Anterior cingulate cortex (tissue), 58 donors: Measurements from ENCODE around the gene ACADL.
A peak's percentile ranks its signal among the peaks of the same experiment; 100 is the strongest.

Experiments used
- DNase-seq, 58 donors: peaks; one replicate each; lab custom pipeline; 2025; lab: John Stamatoyannopoulos, UW

Gene ACADL

DNA sequence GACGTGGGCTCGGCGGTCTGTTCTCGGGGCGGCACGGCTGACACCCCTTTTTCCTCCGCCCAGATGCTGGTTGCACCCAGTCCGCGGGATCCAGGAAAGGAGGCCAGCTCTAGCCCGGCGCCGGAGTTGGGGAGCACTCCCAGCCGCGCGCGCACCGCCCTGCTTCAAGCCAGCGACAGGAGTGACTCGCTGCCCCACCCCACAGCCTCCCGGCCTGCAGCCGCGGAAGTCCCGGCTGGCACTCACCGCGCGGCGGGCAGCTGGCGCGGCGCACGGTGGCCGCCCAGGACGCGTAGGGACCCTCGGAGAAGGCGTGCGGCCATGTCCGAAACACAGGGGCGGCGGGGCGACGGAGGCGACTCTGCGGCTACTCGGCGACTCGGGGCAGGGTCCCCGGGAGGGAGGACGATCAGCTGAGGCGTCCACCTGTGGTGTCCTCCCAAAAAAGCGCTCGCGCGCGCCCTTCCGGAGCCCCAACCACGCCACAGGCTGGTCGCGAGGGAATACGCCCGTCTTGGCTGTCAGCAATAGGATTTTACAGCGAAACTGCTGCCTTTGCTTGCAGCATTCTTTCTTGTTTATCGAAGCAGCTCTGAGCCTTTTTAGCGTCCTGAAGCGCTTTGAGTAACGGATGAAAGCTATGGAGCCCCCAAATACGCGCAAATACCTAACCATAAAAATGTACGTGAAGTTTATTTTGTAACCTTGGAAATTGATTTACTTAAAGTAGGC is at the start of gene ACADL:
TSS of gene ACADL (minus strand) at position 507 of the 732 bp plus-strand sequence. CDS start at position 323, 184 bp downstream.
- DNase-seq, result peak in 23 of 58 donors; percentile 1 to 43 (median 11)

DNA sequence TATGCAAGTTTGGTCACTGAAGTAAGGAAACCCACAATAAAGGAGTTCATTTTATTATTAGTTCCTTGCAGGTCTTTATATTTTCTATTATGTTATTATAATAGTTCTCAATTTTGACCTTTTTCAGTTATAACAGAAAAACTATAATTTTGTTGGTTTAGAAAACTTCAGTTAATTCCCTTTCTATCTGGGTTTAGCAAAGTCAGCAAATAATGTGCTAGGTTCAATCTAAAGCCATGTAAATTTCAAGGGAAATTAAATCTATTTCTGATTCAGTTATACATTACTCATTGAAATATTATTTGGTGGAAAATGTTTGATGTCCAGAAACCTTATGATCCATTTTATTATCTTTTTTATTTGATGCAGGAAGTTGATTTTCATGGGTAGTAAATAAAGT is 46.1 kb upstream of the ACADL start:
- DNase-seq, result no peak

- no peak for DNase-seq
Observed at GRCh38 chr2:210269148-210269547, 43.9 kb upstream of the ACADL start.

DNA sequence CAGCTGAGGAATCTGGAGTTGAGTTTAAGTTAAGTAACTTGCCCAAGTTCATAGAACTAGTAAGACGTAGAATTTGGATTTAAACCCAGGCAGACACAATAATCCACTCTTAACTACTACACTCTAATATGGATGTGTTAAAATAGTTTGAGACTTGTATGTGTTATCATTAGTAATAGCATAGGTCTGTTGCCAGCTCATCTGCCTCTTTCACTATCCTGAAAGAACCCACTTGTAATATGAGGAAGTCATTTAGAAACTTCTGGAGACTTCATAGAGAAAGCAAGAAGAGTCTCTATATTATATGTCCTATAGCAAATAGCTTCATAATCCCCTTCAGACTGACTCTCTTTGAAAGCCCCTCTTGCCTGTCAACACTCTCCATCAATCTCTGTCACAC is 43.0 kb upstream of the ACADL start:
- no peak for DNase-seq

GRCh38 chr2:210267698-210268097 is 42.5 kb upstream of the ACADL start:
- no peak for DNase-seq

GRCh38 chr2:210264282-210264681 is 39.0 kb upstream of the ACADL start:
- no peak for DNase-seq

DNA sequence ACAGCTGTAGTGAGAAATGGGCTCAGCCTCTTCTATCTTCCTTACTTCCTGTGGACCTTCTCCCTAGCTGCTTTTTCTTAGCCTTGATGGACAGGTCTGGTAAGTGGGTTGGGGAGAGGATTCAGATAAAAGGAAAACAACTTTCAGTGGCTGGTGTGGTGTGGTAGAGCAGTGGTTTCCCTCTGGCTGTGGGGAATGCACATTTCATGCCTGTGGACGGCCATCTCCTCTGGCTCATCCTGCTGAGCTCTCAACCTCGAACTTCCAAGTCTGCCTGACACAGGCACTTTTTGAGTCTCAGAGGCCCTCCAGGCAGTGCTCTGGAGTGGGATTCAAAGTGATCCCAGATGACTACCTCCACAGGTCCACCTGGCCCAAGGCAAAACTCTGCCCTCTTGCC is 38.6 kb upstream of the ACADL start:
- no peak for DNase-seq

GRCh38 chr2:210262036-210262435 is 36.8 kb upstream of the ACADL start:
- DNase-seq, result no peak

DNA sequence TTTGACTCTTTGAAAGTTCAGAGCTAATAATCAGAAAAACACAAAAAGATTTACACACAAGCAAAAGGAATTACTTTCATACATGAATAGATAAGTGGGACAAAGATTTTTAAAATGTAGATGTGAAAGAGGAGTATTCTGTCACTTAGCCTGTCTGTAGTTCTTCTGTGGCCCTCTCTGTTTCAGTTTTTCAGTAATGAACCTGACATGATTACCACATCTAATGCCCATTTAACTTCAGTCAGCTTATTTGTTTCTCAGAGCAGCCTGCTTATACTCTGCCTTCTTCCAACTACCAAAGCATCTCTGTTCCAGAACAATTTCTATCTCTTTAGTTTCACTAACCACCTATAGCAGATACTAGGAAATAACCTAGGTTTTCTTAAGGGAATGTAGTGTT is 34.4 kb upstream of the ACADL start:
- DNase-seq, result no peak

GRCh38 chr2:210252699-210253606 is 27.7 kb upstream of the ACADL start:
- no peak for DNase-seq

DNA sequence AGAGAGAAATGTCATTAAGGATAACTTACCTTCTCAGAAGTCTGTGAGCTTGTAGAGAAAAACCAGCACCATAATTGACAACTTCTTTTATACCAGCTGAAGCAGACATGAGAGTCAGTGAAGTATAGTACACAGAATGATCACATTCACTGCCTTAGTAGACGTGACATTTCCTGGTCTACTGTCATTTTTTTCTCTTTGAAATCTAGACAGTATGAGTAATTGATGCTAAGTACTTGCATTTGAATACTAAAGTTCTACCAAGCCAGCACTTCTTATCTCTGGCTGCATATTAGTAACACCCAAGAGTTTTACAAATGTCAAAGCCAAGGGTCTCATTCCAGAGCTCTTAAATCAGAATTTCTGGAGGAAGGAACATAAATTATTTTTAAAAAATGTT is 25.4 kb upstream of the ACADL start:
- no peak for DNase-seq

- DNase-seq, result no peak
Observed at GRCh38 chr2:210233487-210233886, 8.2 kb upstream of the ACADL start.

GRCh38 chr2:210230984-210231383 is 5.7 kb upstream of the ACADL start:
- no peak for DNase-seq

GRCh38 chr2:210230518-210230917 is 5.3 kb upstream of the ACADL start:
- no peak for DNase-seq

DNA sequence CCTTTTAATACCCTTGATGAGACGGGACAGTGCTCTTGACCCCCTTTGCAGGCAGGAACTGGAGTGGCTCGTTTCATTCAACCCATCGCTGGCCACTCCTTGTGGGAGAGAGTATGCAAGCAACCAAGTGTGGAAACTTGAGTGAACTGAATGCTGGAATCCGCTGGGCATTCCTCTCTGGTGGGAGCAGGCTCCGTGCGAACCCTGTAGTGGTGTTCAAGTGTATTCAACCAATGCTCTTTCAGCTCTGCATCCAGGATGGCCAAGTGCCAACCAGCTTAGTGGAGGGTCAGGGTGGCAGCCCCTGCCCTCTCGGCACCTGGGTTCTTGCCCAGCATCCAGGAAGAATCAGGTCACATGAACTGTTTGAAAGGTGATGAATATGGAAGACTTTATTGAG is 3.3 kb upstream of the ACADL start:
- DNase-seq, result peak in 1 of 58 donors; percentile 1

DNA sequence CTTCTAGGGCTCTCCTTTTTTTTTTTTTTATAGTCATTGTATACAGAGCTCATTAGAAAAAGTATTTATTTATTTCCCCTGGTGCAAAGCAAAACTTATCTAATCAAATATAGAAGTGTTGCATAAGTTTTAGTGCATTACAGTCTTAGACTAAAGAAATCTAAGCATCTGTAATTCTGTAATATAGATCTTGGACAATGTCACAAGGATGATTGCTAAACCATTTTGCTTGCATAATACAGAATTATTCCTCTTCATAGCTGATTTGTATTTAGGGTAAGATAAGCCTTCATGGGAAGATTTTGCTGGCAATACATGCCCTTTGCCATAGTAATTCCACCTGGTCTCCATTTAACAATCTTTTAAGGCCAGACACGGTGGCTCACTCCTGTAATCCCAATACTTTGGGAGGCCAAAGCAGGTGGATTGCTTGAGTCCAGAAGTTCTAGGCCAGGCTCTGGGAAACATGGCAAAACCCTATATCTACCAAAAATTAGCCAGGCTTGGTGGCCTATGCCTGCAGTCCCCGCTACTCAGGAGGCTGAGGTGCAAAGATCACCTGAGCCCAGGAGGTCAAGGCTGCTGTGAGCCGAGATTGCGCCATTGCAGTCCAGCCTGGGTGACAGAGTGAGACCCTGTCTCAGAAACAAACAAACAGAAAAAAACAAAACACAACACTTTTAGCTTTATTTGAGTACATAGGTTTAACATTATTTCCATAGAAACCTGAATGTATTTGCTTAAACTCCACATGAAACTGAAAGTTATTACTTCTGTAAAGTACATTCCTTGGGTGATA is 2.2 kb upstream of the ACADL start:
- DNase-seq, result no peak

- DNase-seq, result no peak
Observed at GRCh38 chr2:210226223-210226622, 976 bp upstream of the ACADL start.

DNA sequence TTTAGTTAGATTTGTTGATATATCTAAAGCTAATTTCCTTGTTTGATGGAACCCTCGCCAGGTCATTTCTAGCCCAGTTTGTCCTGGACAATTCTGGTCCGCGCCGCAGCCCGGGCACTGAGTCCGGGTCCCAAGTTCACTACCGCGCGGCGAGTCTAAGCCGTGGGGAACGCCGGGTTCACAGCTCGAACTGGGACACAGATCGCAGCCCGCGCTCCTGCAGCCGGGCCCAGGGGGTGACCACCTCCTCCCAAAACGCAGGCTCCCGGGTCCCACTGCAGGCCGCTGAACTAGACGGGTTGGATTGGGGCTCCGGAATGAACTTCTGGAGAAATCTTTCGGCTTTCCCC is 681 bp downstream of the ACADL start:
- DNase-seq, result peak in 3 of 58 donors; percentile 2 to 43 (median 11)

DNA sequence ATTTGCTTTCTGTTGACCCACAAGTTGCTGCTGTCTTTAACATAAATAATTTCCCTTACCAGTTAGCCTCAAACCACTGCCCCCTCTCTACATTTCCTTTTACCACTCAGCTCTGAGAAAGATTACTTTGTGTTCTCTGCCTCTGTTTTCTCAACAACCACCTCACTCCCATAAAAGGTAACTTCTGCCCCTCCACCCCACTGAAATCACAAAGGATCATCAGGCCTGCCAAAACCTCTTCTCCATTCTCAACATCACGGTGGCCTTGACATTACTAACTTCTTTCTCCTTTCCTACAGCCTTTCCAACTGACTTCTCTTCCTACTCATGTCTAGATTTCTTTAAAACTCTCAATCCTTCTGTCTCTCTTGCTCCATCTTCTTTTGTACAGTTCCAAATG is 10.1 kb downstream of the ACADL start:
- no peak for DNase-seq

GRCh38 chr2:210210185-210210584 is 15.1 kb downstream of the ACADL start:
- DNase-seq, result no peak

DNA sequence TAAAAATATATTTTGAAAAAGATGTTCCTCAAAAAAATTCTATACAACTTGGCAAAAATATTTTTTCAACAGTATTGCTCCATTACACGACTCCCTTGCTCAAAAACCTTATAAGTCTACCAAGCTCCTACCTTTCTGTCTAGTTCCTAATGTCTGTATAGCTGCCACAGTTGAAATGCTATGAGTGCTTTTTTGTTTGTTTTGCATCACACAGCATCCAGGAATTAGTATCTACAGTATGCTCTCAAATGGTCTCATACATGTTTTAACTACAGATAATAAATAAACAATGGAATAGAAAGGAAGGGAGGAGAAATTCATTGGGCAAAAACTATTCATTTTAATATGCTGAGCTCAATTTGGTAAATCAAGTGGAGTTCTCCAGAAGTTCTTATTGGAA is 17.3 kb downstream of the ACADL start:
- no peak for DNase-seq
